ENCODE data around the gene COL12A1.
A peak's percentile ranks its signal among the peaks of the same experiment; 100 is the strongest.

Gene COL12A1

DNA sequence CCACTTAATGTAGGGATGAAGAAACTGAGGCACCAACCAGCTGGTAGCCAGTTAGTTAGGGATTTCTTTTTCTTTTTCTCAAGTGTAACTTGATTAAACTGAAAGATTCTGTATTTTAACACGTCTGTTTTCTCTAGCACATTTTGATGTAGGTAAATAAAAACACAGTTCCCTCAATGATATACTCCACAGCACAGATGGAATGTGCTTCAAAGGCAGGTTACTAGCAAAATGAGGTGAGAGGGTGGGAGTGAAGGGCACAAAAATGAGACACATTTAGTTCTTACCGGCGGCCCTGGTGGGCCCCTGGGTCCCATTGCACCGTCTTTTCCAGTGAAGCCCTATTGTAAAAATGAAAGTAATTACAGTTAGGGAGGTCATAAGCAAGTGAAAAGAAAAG is 108.9 kb downstream of the COL12A1 start:
- DNase-seq = no peak

DNA sequence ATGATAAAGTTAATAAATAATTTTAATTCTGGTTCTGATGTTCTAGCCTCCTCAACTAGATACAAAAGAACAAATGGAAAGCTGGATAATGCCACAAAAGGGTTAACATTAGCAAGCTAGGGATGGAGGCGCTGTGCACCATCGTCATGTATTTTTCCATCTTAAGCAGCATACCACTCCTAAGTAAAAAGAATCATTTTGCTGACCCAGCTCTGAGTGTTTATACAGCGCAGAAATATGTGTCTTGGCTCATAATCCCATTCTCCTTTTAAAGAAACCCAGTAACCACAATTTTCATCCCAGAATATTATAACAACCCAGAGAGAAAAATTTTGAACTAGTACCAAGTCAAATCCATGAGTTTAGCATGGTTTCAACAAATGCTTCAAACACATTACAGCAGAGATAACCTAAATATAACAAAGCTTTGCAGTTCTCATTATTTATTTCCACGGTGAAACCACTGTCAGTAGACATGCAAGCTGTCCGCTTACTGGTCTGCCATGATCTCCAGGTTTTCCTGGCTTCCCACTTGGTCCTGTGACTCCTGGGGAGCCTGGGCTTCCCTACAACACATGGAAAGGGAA is 111.1 kb downstream of the COL12A1 start:
- DNase-seq = no peak

DNA sequence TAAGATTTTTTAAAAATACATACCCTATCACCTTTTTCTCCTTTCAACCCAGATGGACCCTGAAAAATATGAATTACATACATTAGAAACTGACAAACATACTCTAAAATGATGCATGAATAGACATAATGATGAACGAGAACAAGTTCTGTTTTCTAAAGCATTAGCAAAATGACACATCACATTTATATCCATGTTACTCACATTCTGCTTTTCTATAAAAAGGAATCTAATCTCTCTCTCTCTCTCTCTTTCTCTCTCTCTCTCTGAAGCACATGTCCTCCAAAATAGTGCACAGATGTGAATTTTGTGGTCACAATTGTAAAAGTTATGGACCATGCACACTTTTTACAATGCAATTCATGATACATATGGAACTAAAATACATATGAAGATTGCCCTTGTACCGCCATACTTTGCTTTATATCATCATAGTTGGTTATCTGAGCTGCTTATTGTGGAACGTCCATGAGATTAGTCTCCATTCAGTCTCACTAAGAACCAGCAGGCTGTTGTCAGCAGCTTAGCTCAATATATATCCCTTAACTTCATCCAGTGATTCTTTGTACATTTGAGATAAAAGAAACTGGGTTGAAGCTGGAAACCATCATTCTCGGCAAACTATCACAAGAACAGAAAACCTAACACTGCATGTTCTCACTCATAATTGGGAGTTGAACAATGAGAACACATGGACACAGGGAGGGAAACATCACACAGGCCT is 114.2 kb downstream of the COL12A1 start:
- DNase-seq = no peak

DNA sequence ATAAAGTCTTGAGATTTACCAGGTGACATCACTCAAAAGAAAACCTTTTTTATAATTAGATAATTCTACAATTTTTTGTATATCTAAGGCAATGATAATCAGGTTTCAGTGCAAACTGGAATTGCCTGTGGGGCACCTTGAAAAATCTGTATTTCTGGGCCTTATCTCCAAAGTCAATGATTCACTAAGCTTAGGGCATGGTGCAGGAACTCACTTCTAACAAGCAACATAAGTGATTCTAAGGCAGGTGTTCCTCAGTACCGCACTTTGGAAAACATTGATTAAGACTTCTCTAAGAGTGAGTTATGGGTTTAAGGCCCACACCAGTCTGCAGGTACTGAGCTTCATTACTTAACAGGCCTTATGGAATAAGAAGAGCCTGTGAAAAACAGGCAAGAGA is 115.3 kb downstream of the COL12A1 start:
- DNase-seq = no peak

DNA sequence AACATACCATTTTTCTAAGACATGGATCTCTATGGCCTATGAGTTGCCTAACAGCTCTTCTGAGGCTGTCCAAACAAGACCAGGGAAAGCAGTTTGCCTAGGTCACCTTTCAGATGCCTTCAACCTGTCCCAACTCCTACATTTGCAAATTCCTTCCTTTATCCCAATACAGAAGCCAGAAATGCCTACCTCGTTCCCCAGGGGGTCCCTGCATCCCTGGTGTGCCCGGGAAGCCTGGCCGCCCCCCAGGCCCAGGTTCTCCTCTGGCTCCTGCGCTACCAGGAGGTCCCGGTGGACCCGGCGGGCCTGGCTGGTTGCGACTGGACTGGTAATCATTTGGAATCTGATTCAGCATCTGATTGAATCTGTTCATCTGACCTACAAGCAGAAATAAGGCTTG is 115.9 kb downstream of the COL12A1 start:
- no peak for DNase-seq

DNA sequence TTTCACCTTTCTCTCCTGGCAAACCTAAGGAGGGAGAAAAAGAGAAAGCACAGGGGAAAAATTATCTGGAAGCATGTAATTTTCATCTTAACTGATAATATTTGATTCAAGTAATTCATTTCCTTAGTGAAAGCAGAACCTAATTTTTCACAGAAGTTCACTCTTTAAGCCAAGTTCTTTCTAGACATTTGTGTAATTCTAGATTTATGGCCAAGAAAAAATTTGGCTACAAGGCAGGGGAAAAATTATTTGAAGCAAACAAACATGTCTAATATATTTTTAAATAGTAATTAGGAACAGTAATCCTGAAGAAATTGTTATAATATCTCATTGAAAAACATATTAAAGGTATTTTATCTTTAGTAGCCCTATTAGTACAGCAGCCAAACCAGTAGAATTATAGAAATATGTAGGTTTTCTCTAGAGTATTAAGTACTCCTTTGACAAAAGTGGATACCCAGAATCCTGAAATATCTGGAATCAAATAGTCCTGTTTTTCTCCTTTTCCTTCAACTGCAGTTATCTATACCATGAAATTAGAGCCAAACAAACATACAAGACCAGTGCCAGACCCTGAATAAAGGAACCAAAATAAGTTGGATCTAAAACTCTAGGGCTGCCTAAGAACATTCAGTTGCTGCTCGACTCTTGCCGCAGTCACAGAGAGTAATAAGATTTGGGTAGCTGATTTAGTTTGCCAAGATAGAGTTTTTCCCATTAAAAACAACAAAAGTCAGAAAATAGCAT is 116.5 kb downstream of the COL12A1 start:
- DNase-seq = no peak

DNA sequence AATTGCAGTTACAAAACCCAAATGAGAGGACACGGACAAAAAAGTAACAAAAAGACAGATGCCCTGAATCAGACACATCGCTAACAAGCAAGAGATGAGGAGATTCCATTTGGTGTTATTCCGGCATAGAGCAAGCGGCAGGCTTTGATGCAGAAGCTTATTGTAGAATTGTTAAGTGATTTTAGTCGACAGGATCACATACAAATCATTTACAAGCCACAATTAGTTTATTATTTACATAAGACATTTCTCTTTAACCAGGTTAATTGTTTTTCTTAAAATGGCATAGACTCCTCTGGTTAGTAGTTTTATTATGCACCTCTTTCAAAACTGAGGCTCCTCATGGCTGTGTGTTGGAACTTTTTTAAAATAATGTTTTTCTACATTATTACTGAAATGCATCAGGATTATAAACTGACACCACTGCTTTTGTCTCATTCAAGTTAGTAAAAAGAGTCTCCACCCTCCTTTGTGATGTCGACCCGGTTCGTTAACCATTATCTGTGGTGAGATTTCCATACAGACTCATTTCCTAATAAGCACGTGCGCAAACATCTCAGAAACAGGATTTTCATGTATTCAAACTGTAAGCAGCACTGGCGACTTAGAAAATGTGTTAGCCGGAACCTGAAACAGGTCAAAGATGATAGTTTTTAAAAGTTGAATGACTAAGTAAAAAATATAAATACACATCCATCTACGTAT is 119.8 kb downstream of the COL12A1 start:
- DNase-seq = no peak

DNA sequence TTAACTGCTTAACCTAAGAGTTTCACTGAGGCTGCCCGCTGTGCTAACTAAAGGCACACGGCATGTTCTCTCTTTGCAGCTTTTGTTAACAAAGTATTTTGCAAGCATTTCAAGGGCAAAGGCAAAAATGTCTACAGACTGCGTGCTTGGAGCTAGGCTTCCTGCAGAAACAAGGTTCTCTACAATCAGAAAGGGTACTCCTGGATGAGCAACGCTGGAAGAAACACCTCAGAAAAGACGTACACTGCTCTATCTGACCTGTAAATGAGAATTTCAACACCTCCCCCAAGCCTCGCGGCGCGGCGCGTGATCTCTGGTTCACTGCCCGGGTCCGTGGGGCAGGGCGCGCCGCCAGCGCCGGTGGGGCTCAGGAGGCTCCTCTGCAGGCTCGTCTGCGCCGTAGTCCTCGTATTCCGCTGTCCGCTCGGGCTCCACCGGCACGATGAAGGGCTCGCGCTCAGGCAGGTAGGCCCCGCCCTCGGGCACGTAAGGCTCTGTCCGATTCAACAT is 120.9 kb downstream of the COL12A1 start:
- peak in 1 of 2 donors; percentile 9 for DNase-seq

DNA sequence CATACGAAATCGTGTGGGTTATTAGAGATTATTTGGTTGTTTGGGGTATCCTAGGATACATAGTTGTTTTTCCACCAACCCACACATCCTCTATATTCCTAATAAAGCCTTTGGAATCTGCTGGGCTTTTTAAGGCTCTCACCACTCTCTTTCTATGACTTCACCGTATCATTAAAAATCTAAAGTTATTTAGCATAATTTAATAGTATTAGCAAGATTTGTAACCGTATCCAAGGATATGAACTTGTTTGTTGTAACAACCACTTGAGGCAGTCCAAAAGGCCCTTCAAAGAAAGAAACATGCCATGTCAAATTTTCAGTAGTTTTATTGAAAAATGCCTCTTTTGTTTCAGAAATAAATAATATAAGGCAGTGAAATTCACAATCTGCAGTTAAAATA is 121.8 kb downstream of the COL12A1 start:
- no peak for DNase-seq

DNA sequence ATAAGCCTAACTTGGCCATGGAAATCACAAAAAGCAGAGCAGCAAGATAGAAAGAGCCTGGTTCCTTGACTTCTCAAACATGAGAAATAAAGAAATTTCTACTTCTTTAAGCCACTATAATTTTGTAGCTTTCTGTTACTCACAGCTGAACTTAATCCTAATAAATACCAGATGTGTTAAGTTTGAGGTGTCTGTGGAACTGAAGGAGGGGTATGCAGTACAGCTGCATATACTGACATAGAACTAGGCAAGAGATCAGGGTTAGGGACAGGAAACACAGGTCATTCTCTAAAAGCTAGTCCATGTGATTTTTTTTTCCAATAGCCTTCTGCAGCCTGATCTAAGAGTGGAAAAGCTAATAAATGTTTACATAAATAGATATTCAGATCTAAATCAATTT is 123.9 kb downstream of the COL12A1 start:
- no peak for DNase-seq

DNA sequence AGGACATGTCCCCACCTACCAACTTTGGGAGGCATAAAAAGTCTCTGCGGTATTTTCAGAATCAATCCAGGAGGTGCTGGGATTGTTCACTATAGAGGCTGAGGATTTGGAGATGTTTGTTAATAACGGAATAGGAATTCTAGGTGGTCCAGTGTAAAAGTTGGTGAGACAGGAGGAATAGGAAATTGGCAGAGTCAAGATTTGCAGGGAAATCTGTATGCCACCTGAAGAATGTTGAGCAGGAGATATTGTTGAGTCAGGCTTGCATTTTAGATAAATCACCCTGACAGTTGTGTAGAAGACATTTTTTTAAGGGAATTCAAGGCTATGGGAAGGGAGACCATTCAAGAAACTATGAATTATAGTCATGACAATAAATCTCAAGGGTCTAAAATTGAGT is 124.8 kb downstream of the COL12A1 start:
- DNase-seq = no peak

DNA sequence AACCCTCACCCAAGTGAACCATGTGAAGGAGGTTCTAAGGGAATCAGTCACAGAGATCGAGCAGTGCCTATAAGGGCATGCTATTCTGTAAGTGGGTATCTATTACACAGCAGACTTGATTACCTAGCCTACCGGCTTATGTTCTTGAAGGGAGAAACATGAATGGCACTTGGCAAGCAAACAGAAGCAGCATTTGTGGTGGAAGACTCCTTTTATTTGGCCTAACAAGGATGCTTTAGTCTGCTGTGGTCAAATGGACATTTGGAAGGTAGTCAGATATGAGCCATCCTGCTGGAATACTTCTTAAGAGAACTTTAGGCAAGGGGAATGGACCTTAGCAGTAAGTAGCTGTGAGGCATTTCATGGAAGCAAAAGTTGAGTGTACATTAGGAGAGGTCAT is 126.3 kb downstream of the COL12A1 start:
- DNase-seq = no peak

DNA sequence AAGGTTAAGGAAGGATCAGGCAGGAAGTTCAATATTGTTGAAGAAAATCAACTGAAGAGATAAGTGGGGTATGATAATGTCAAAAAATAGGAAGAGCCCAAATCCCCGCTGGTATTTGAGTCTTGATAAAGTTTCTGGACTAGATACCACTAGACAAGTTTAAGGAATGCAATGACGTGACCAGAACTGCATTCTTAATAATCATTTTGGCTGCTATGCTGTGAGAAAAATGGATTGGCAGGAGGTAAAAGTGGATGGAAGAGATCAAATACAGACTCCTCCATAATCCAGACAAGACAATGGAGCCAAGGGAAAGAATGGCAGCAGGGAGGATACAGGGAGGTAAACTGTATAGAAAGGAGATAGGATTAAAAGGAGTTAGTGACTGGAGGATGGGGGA is 128.2 kb downstream of the COL12A1 start:
- DNase-seq = no peak

DNA sequence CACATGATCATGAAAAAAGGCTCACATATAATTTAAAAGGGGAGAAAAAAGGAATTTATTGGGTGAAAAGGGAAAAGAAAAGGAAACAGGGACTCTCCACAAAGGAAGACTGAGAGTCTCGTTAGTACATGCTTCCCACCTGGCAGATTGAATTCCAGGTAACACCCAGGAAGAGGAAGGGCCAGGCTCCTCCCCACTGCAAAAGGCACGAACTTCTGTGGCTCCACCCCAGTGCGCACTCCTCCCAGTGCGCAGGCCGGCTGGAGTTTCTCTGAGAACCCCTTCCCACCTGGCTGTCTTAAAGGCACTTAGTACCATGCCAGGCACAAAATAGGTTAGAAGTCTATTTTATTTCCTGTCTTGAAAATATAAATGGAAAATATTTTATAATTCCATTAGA is 129.8 kb downstream of the COL12A1 start:
- DNase-seq = no peak

DNA sequence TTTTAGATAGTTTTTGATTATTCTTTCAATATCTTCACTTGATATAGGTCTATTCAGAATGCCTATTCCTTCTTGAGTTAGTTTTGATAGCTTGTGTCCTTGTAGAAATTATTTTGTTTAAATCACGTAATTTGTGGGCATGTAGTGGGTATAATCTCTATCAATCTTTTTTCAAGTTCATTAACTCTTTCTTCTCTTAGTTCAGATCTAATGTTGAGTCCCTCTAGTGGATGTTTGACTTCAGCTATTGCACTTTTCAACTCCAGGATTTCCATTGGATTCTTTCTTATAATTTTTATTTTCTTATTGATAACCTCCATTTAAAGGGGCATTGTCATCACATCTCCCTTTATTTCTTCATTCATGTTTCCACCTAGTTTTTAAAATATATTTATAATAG is 135.6 kb downstream of the COL12A1 start:
- DNase-seq = no peak

DNA sequence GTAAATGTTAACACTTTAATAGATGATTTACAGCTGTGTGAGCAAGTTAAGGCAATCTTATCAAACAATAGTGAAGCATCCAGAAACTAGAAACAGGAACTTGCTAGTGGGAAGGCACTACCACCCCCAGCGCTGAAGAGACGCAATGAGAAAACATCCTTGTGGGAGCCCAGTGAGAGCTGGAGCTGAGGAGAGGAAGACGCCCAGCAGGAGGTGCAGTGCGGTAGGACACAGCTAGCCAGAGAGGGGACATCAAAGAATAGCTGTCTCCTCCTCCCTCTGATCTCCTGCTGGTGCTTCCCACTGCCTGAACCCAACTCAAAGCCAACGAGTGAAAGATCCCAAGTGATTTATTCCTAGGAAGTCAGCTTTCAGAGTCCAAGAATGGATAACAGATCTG is 140.3 kb downstream of the COL12A1 start:
- DNase-seq = no peak

DNA sequence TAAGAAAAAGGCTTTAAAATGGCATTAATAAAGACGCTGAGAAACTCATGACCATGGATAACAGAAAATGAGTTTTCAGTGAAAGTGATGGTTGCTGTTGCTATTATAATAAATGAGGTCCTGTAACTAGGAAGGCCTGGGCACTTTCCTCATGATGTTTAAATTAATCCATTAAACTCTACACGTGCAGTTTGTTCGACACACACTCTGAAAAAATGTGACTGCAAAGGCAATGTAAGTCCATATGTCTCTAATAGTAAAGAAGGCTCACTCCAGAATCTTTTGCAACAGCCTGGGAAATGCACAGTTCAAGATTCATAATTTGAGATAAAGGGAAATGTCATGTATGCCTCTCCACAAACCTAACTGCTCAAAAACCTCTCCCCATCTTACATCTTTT is 153.4 kb downstream of the COL12A1 start:
- no peak for DNase-seq

DNA sequence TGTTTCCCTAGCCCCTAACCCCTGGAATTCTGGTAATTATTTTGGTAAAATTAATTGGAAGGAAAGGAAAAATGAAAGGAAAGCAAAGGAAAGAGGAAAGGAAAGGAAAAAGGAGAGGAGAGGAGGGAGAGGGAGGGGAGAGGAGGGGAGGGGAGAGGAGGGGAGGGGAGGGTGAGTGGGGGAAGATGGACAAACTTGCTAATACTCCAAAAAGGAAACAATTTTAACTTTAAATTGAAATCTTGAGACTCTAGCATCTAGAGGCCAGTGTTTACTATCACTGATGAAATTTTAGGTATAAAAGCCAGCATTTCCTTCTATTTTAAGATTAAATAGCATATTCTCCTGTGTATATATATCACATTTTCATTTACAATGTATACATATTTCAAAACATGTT is 156.5 kb downstream of the COL12A1 start:
- DNase-seq = no peak

DNA sequence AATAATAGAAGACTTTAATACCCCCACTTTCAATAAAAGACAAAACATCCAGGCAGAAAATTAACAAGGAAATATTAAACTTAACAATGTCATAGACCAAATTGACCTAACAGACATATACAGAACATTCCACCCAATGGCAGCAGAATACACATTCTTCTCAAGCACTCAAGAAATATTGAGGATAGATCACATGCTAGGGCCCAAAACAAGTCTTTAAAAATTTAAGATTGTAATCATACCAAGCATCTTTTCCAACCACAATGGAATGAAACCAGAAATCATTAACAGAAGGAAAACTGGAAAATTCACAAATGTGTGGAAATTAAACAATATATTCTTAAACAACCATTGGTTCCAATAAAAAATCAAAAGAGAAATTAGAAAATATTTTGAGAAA is 161.0 kb downstream of the COL12A1 start:
- no peak for DNase-seq

DNA sequence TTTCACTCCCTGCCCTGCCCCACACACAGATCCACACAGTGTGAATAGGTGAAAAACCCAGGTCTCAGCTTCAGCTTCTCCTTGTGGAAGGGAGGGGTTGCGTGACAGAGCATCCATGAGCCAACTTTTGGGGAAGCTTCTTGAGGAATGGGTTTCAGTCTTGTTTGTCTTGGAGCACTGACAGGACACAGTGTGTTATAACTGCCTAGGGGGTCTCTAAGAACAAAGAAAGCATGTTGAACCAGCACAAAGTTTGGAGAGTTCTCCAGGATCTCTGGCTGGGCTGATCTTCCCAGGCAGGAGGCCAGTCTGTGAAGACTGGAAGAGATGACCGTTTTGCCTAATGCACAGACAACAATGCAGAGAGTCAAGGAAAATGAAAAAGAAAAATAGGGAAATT is 164.5 kb downstream of the COL12A1 start:
- DNase-seq = no peak
